SU-DHL-6 (cell line): ENCODE results near the gene ITPR1.

ENCODE experiments used
- H2AFZ ChIP-seq: fragments of 200-600 bp; sonication (generic); 2 replicates; pipeline ENCODE4 v1.6.1; 2014; ENCODE audit warnings: low read depth, mild to moderate bottlenecking, moderate library complexity, mixed read lengths, antibody characterized with exemption, low read length; ENCODE audit not compliant: severe bottlenecking
- H3F3A ChIP-seq: fragments of 200-600 bp; shearing (Covaris generic); 2 replicates; pipeline ENCODE4 v1.6.0; 2016; ENCODE audit warnings: antibody characterized with exemption, mild to moderate bottlenecking; ENCODE audit not compliant: insufficient read depth
- H3K27ac ChIP-seq: fragments of 200-600 bp; sonication (generic); 2 replicates; pipeline ENCODE4 v1.5.1; 2016; ENCODE audit warnings: low read depth, mild to moderate bottlenecking, low read length, moderate library complexity, mixed read lengths
- H3K27me3 ChIP-seq: fragments of 200-600 bp; sonication (generic), shearing (Covaris generic); 2 replicates; pipeline ENCODE4 v1.6.0; 2014; ENCODE audit warnings: mild to moderate bottlenecking, low read length
- H3K36me3 ChIP-seq: fragments of 200-600 bp; sonication (generic); 2 replicates; pipeline ENCODE4 v1.6.1; 2014; ENCODE audit warnings: mild to moderate bottlenecking, low read length, mixed read lengths
- H3K4me2 ChIP-seq: fragments of 300-600, 200-600 bp; shearing (Covaris generic), sonication (generic); 2 replicates; pipeline ENCODE4 v1.6.0; 2014; ENCODE audit warnings: low read length, low read depth, mild to moderate bottlenecking; ENCODE audit not compliant: poor library complexity, severe bottlenecking
- H3K4me3 ChIP-seq: fragments of 200-600 bp; sonication (generic); 2 replicates; pipeline ENCODE4 v1.5.1; 2014; ENCODE audit warnings: antibody characterized with exemption, low read length, mild to moderate bottlenecking, mixed read lengths; ENCODE audit not compliant: insufficient read depth, poor library complexity, severe bottlenecking
- H3K79me2 ChIP-seq: fragments of 200-600 bp; sonication (generic); 2 replicates; pipeline ENCODE4 v1.6.1; 2014; ENCODE audit warnings: mild to moderate bottlenecking, low read length, moderate library complexity; ENCODE audit not compliant: insufficient read depth
- H3K9ac ChIP-seq: fragments of 200-600 bp; sonication (generic); 2 replicates; pipeline ENCODE4 v1.7.0; 2014; ENCODE audit warnings: mild to moderate bottlenecking, low read length
- H3K9me2 ChIP-seq: fragments of 200-600 bp; sonication (generic); replicated peaks from 2 replicates; pipeline ENCODE4 v1.6.1; 2014; ENCODE audit warnings: low read length; ENCODE audit not compliant: insufficient read depth
- H3K9me3 ChIP-seq: fragments of 200-600 bp; sonication (generic); 2 replicates; pipeline ENCODE4 v1.6.1; 2014; ENCODE audit warnings: low read length, mixed read lengths; ENCODE audit not compliant: insufficient read depth
- H4K20me1 ChIP-seq: fragments of 200-600 bp; sonication (generic); 2 replicates; pipeline ENCODE4 v1.6.1; 2014; ENCODE audit warnings: low read depth, mild to moderate bottlenecking, antibody characterized with exemption, low read length, moderate library complexity, mixed read lengths
- CTCF ChIP-seq: fragments of 200-600 bp; sonication (generic); IDR thresholded peaks from one replicate; pipeline ENCODE4 v1.5.1; 2017; ENCODE audit warnings: antibody characterized with exemption, mild to moderate bottlenecking, low read length, moderate library complexity; ENCODE audit not compliant: insufficient read depth, poor library complexity, severe bottlenecking
- EZH2phosphoT487 ChIP-seq: fragments of 200-600 bp; sonication (generic), shearing (Covaris generic); conservative IDR thresholded peaks from 2 replicates; pipeline ENCODE4 v1.6.1; 2018; ENCODE audit warnings: mild to moderate bottlenecking, antibody characterized with exemption, low read length, moderate library complexity, mixed read lengths

Gene ITPR1

DNA sequence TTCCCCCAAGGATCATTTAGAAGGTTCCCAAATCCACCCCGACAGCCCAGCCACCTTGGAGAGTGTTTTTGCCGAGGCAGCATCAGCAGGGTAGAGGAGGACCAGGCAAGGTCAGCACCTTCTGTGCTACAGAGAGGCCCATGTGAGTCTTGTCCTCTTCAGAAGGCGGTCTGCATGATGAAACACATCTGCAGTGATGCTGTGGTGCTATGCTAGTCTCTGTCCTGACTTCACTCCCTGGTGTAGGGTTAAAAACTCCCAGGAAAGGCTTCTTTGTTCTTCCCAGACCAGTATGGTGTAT lies 87.9 kb downstream of the ITPR1 start:
- Histone ChIP-seq H3K9me3 (no peaks in the 10 kb centered on the region), H3K9me2 (no peaks in the 10 kb centered on the region), H3K4me2 (no peak overlapping the region), H3K4me3 (no peak overlapping the region), H3K27ac (no peak overlapping the region), H2AFZ (no peak overlapping the region), H4K20me1 (no peaks in the 10 kb centered on the region), H3K79me2 (no peaks in the 10 kb centered on the region), H3K36me3 (no peaks in the 10 kb centered on the region), H3K9ac (no peak overlapping the region), H3F3A (no peaks in the 10 kb centered on the region), H3K27me3 (no peaks in the 10 kb centered on the region)
- TF ChIP-seq EZH2phosphoT487 (no peak), CTCF (no peak)

DNA sequence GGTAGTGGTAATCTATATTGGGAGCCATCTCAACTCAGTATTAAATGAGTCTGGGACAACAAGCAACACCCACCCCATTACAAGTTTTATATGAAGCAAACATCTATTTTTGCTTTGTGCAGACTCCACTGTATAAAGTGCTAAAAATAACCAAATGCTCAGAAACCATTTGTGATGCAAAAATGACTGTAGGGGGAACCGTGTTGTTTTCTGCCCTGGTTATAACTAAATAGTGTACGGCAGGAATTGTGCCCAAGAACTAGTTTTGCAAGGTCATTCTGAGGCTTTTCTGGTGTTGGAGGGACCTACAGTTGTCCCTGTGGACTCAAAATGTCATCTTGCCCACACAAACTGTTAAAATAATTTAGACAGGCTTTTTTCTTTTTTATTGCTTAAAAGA lies 88.3 kb downstream of the ITPR1 start:
- TF ChIP-seq EZH2phosphoT487 (no peak), CTCF (no peak)
- no peaks in the 10 kb centered on the region for H3F3A ChIP-seq
- H3K4me2 ChIP-seq: no peak overlapping the region

DNA sequence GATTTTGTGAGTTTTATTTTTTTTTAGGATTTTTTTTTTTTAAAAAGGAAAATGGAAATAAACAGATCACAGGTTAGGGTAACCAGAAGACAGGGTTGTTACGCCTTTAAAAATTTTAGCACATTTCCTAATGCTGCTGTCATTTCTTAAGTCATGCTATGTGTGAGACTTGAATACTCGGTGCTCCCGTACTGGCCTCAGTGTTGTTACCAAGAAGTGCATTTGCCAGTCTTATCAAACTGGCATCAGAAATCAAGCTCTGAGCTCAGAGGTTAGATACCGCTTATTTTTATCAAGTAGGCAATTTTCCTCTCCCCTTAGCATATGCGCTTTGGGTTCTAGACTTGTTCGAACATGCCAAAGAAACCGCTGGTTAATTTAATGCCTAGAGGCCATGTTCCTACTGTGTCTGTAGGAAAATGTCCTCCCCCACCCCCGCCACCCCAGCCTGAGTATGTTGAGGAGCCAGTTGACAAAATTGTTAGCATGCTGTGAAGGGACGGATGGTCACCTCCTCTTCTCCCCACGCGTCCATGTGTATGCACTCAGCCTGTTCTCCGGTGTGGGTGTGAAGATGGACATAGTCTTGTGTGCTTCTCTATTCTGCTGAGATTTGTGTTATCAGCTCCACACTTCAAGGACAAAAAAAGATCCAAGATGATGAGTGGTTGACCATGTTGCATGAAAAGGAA lies 88.9 kb downstream of the ITPR1 start:
- no peaks in the 10 kb centered on the region for H4K20me1 ChIP-seq
- H2AFZ ChIP-seq: no peak overlapping the region
- H3F3A ChIP-seq: no peaks in the 10 kb centered on the region
- H3K79me2 ChIP-seq: no peaks in the 10 kb centered on the region
- no peaks in the 10 kb centered on the region for H3K9me3 ChIP-seq
- H3K27ac ChIP-seq: no peak overlapping the region
- no peak overlapping the region for H3K4me2 ChIP-seq
- no peak overlapping the region for H3K9ac ChIP-seq
- no peak overlapping the region for H3K4me3 ChIP-seq
- H3K27me3 ChIP-seq: no peaks in the 10 kb centered on the region
- no peaks in the 10 kb centered on the region for H3K36me3 ChIP-seq
- TF ChIP-seq CTCF: no peak
- TF ChIP-seq EZH2phosphoT487: no peak
- H3K9me2 ChIP-seq: no peaks in the 10 kb centered on the region

More for the DNA sequence above, 88.3 kb downstream of the ITPR1 start:
- Histone ChIP-seq H3K27me3 (no peaks in the 10 kb centered on the region), H4K20me1 (no peaks in the 10 kb centered on the region), H3K9ac (no peak overlapping the region), H3K79me2 (no peaks in the 10 kb centered on the region), H3K4me3 (no peak overlapping the region), H3K27ac (no peak overlapping the region), H3K9me2 (no peaks in the 10 kb centered on the region), H3K9me3 (no peaks in the 10 kb centered on the region), H3K36me3 (no peaks in the 10 kb centered on the region), H2AFZ (no peak overlapping the region)
